ENCODE measurements around the gene TNNI2.

- TF ChIP-seq POLR2AphosphoS5 (IDR thresholded peaks at IDR 0.05), result no peak
- no peak for TF ChIP-seq POLR2A (IDR thresholded peaks at IDR 0.05)
- no peak for TF ChIP-seq CTCF (IDR thresholded peaks at IDR 0.05)
Measured at GRCh38 chr11:1815751-1816150, 23.0 kb upstream of the TNNI2 start.

Data from gastroesophageal sphincter (tissue), 3 donors.